Subcutaneous abdominal adipose tissue (tissue), 5 donors: ENCODE results near the gene FAM83F.

ENCODE experiments used
- H3K27ac ChIP-seq: one replicate; pipeline ENCODE4 v1.7.0; 2013; ENCODE audit warnings: low read depth, mild to moderate bottlenecking, inconsistent platforms, low read length, moderate library complexity
- H3K27me3 ChIP-seq, 5 donors: one replicate each; pipeline ENCODE4 v1.7.0; 2013; ENCODE audit warnings: low read length in 5 of 5, inconsistent platforms in 1 of 5; ENCODE audit not compliant: control insufficient read depth in 5 of 5, insufficient read depth in 4 of 5
- H3K36me3 ChIP-seq, 5 donors: one replicate each; pipeline ENCODE4 v1.7.0; 2013; ENCODE audit warnings: low read length in 5 of 5; ENCODE audit not compliant: control insufficient read depth in 5 of 5, insufficient read depth in 5 of 5
- H3K4me1 ChIP-seq, 5 donors: one replicate each; pipeline ENCODE4 v1.7.0; 2013; ENCODE audit warnings: low read length in 5 of 5, mild to moderate bottlenecking in 3 of 5, moderate library complexity in 1 of 5; ENCODE audit not compliant: control insufficient read depth in 5 of 5, insufficient read depth in 5 of 5
- H3K4me3 ChIP-seq, 5 donors: one replicate each; pipeline ENCODE4 v1.7.0; 2013; ENCODE audit warnings: low read length in 5 of 5, low read depth in 1 of 5
- H3K9ac ChIP-seq, 5 donors: one replicate each; pipeline ENCODE4 v1.7.0; 2013; ENCODE audit warnings: low read length in 5 of 5, mild to moderate bottlenecking in 4 of 5, moderate library complexity in 3 of 5
- H3K9me3 ChIP-seq, 5 donors: one replicate each; pipeline ENCODE4 v1.7.0; 2013; ENCODE audit warnings: low read length in 5 of 5; ENCODE audit not compliant: control insufficient read depth in 5 of 5
- donor health status: healthy.
- donor health status: healthy.
- donor health status: healthy.
- donor health status: healthy.
- donor health status: healthy.

Gene FAM83F

GRCh38 chr22:40043081-40043480 lies 48.3 kb downstream of the FAM83F start:
- Histone ChIP-seq H3K9ac (no peak overlapping the region), H3K9me3 (no peaks in the 10 kb centered on the region), H3K27ac (peak overlapping the region; percentile 94), H3K36me3 (no peaks in the 10 kb centered on the region), H3K4me3 (peak overlapping the region; percentile 19 to 94 (median 92)), H3K27me3 (no peaks in the 10 kb centered on the region), H3K4me1 (peaks cover 30 to 58% (median 58%) of the 10 kb centered on the region in 5 donors)

- H3K4me3 ChIP-seq = peak overlapping the region; percentile 80 to 98 (median 94)
- H3K4me1 ChIP-seq = peaks cover 30 to 58% (median 58%) of the 10 kb centered on the region in 5 donors
- H3K27me3 ChIP-seq = no peaks in the 10 kb centered on the region
- H3K9ac ChIP-seq = peak overlapping the region in 4 of 5 donors; percentile 25 to 54 (median 38)
- no peaks in the 10 kb centered on the region for H3K9me3 ChIP-seq
- peak overlapping the region; percentile 94 for H3K27ac ChIP-seq
- no peaks in the 10 kb centered on the region for H3K36me3 ChIP-seq
These were observed 49.0 kb downstream of the FAM83F start for GRCh38 chr22:40043793-40044101.

- Histone ChIP-seq H3K4me1 (peaks cover 30 to 58% (median 58%) of the 10 kb centered on the region in 5 donors), H3K4me3 (peak overlapping the region; percentile 80 to 98 (median 94)), H3K9ac (peak overlapping the region in 4 of 5 donors; percentile 25 to 59 (median 48)), H3K27me3 (no peaks in the 10 kb centered on the region), H3K36me3 (no peaks in the 10 kb centered on the region), H3K9me3 (no peaks in the 10 kb centered on the region), H3K27ac (peak overlapping the region; percentile 94)
These were observed 49.5 kb downstream of the FAM83F start for GRCh38 chr22:40044102-40044869.

GRCh38 chr22:40044870-40045834 lies 50.4 kb downstream of the FAM83F start:
- Histone ChIP-seq H3K36me3 (no peaks in the 10 kb centered on the region), H3K27me3 (no peaks in the 10 kb centered on the region), H3K9ac (peak overlapping the region in 4 of 5 donors; percentile 62 to 79 (median 72)), H3K4me1 (peaks cover 26 to 52% (median 49%) of the 10 kb centered on the region in 5 donors), H3K4me3 (peak overlapping the region; percentile 73 to 98 (median 92)), H3K9me3 (no peaks in the 10 kb centered on the region), H3K27ac (peak overlapping the region; percentile 94)

GRCh38 chr22:40046126-40046525 lies 51.4 kb downstream of the FAM83F start:
- no peak overlapping the region for H3K27ac ChIP-seq

DNA sequence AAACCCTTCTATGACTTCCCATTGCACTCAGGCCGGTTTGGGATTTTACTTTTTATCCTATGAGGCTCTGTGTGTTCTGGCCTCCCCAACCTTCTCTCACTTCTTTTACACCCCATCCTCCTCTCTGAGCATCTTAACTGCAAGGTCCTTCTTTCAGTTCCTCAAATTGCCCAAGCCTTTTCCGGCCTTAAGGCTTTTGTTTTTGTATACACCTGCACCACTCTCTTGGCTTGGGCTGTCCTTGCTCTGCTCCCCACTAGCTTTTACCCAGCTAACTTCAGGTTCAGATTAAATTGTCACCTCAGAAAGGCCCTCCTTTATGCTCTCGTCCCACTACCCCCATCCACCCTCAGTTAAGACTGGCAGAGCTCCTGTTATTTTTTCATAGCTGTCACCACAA lies 55.5 kb downstream of the FAM83F start:
- no peak overlapping the region for H3K9ac ChIP-seq
- no peaks in the 10 kb centered on the region for H3K27me3 ChIP-seq
- H3K36me3 ChIP-seq = no peaks in the 10 kb centered on the region
- no peak overlapping the region for H3K27ac ChIP-seq
- peaks cover 0 to 20% (median 19%) of the 10 kb centered on the region in 5 donors for H3K4me1 ChIP-seq
- no peaks in the 10 kb centered on the region for H3K9me3 ChIP-seq
- no peak overlapping the region for H3K4me3 ChIP-seq

More at GRCh38 chr22:40046126-40046525, 51.4 kb downstream of the FAM83F start:
- Histone ChIP-seq H3K9me3 (no peaks in the 10 kb centered on the region), H3K36me3 (no peaks in the 10 kb centered on the region), H3K4me3 (peak overlapping the region in 1 of 5 donors; percentile 75), H3K27me3 (no peaks in the 10 kb centered on the region), H3K4me1 (peaks cover 17 to 48% (median 42%) of the 10 kb centered on the region in 5 donors), H3K9ac (peak overlapping the region in 3 of 5 donors; percentile 69 to 79 (median 75))

DNA sequence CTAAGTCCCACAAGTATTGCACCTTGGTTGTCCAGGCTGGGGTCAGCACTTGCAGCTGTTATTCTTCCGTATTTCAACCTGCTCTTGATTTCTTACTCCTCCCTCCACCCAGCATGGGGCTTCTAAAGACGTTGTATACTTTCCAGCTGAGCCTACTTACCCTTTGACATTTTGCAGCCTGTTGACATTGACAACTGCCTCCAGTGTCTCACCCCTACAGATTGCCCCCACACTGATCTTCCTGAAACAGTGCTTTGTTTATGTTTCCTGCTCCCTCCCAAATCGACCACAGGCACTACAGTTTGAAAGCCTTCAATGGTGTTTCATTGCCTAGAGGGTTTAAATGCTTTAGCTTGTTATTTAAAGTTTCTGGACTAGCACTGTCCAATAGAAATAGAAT lies 56.6 kb downstream of the FAM83F start:
- no peak overlapping the region for H3K27ac ChIP-seq
- H3K9ac ChIP-seq = no peak overlapping the region
- H3K4me1 ChIP-seq = peaks cover 0 to 14% (median 9%) of the 10 kb centered on the region in 5 donors
- H3K27me3 ChIP-seq = no peaks in the 10 kb centered on the region
- no peak overlapping the region for H3K4me3 ChIP-seq
- no peaks in the 10 kb centered on the region for H3K36me3 ChIP-seq
- no peaks in the 10 kb centered on the region for H3K9me3 ChIP-seq

DNA sequence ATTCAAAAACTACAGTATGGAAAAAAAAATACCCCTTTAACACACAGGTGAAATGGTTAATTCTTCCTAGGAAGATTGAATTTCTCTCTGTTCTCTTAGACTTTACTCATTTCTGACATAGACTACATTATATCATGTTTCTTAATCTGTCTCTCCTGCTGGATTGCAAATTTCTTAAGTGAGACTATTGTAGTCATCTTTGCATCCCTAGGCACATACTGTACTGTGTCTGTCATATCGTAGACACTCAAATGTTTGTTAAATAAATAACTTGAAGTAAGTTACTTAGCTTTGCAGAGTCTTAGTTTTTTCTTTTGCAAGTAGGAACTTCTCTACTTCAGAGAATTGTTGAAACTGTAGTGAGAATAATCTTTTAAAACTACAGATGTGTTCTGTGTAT lies 58.7 kb downstream of the FAM83F start:
- Histone ChIP-seq H3K27ac (no peak overlapping the region), H3K9me3 (no peaks in the 10 kb centered on the region), H3K36me3 (no peaks in the 10 kb centered on the region), H3K27me3 (no peaks in the 10 kb centered on the region), H3K4me3 (no peak overlapping the region), H3K9ac (no peak overlapping the region), H3K4me1 (peaks cover 0 to 24% (median 9%) of the 10 kb centered on the region in 5 donors)

DNA sequence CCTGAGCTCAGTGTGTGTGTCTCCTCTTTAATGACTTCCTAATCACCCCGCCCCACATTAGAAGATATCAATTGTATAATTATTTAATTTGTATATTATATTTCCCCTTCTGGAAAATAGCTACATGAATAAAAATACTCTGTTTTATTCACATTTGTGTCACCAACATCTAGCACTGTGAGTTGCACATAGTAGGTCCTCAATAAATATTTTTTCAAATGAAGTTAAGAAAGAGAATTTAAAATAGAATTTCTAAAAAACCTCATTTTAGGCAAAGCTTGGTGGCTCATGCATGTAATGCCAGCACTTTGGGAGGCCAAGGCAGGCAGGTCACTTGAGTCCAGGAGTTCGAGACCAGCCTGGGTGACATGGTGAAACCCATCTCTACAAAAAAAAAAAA lies 59.7 kb downstream of the FAM83F start:
- Histone ChIP-seq H3K9me3 (no peaks in the 10 kb centered on the region), H3K9ac (no peak overlapping the region), H3K36me3 (no peaks in the 10 kb centered on the region), H3K4me1 (peaks cover 0 to 24% (median 9%) of the 10 kb centered on the region in 5 donors), H3K27me3 (no peaks in the 10 kb centered on the region), H3K4me3 (no peak overlapping the region), H3K27ac (no peak overlapping the region)
